Activated naive CD8-positive, alpha-beta T cell treated with anti-CD3 and anti-CD28 coated beads, Interleukin-2, amount 50 U/mL, for 16 hours (primary cell): Measurements from ENCODE around the gene ZSCAN12.
"Not testable (repeated sequence)": the region's sequence is repeated elsewhere in the genome, so short reads cannot be mapped to it uniquely, and the experiment has no call there.

Experiments used
- DNase-seq: peaks from one replicate; pipeline ENCODE4 v3.0.0-alpha.2; 2020; ENCODE audit warnings: low read depth, low spot score

The ZSCAN12 gene

DNA sequence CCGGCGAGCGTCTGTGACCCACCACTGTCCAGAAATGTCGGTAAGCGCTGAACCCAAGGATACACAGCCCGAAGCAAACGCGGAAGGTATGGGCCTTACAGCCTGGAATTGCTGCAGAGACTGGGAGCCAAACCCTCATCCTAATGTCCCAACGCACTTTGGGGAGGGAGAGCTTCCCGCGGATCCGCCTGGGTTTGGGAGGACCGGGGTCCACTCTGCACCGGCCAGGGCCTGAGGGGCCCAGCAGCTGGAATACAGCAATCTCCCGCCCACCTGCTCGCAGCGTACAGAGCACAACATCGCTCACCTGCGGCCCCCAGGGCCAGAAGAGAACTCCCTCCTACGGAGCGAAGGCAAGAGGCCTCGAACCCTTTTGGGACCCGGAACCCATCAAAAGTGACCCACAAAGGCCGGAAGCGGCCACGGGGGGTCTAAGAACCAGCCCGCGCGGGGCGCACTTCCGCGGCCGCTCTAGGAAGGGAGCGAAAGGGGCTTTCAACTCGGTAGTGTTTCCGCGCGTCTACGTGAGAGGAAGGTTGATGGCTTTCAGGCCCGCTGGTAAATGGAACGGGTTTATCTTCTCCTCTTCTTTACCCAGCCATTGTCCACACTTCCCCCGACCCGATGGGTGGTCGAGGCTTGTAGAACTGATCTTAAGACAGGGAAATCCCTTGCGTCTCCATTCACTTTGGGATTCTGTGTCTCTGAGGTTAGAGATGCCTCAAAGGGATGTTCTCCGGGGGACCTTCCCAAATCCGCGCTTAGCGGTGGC is at the start of gene ZSCAN12:
ZSCAN12 (minus strand) TSS at position 398 of the 772 bp plus-strand sequence. CDS start 1,342 bp downstream, outside the sequence.
- DNase-seq, result peak; percentile 68

DNA sequence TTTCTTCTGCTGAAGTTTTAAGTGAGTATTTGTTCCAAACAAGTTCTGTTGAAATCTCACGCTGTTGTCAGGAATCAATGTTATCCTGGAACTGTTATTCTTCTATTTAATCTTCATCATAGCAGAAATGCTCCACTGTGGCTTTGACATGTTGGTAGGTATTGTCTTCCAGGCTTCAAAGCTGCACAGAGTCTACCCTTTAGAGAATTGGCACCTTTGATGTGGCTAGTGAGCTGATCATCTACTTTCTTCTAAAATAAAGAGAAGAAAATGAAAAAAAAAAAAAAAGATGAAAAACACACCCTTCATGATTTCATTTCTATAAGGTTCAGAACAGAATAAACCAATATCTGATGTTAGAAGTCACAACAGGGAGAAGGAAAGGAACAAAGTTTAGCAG is 49.5 kb upstream of the ZSCAN12 start:
- no peak for DNase-seq

DNA sequence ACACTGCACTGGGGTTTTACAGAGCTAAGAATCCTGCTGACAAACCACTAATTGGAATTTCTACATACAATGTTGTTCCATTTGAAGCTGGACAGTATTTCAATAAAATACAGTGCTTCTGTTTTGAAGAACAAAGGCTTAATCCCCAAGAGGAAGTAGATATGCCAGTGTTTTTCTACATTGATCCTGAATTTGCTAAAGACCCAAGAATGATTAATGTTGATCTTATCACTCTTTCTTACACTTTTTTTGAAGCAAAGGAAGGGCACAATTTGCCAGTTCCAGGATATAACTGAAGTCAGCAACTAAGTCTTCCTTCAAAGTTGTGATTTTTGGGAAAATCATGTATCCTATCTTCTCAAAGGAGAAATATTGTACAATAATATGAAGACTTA is 48.0 kb upstream of the ZSCAN12 start:
- DNase-seq, result not testable (repeated sequence)

DNA sequence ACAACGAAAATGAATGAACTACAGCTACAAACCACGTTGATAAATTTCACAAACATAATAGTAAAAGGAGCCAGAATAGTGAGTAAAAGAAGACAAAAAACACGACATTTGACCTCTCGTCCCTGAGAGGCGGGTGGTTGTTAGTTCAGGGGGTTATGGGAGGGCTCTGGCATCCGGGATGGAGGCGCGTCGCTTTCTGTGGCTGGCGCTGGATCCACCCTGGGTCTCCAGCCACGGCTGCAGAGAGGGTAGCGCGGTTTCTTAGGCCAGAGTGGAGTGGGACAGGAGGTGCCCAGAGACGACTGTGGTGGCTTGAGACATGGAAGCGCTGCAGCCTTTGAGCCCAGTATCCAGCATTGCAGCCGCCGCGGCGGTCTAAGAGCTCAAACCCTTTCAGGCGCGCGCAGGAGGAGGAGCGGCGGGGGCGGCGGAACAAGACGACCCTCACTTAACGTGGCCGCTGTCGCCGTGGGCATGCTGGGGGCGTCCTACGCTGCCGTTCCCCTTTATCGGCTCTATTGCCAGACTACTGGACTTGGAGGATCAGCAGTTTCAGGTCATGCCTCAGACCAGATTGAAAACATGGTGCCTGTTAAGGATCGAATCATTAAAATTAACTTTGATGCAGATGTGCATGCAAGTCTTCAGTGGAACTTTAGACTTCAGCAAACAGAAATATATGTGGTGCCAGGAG is 47.4 kb upstream of the ZSCAN12 start:
- no peak for DNase-seq

DNA sequence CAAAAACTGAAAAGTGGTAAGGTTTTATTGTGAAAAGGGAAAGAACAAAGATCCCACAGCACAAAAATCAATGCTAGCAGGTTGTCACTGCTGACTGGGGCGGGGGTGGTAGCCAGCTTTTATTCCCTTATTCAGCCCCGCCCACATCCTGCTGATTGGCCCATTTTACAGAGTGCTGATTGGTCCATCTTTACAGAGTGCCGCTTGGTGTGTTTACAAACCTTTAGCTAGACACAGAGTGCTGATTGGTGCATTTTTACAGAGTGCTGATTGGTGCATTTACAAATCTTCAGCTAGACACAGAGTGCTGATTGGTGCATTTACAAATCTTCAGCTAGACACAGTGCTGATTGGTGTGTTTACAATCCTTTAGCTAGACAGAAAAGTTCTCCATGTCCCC is 45.2 kb upstream of the ZSCAN12 start:
- not testable (repeated sequence) for DNase-seq

DNA sequence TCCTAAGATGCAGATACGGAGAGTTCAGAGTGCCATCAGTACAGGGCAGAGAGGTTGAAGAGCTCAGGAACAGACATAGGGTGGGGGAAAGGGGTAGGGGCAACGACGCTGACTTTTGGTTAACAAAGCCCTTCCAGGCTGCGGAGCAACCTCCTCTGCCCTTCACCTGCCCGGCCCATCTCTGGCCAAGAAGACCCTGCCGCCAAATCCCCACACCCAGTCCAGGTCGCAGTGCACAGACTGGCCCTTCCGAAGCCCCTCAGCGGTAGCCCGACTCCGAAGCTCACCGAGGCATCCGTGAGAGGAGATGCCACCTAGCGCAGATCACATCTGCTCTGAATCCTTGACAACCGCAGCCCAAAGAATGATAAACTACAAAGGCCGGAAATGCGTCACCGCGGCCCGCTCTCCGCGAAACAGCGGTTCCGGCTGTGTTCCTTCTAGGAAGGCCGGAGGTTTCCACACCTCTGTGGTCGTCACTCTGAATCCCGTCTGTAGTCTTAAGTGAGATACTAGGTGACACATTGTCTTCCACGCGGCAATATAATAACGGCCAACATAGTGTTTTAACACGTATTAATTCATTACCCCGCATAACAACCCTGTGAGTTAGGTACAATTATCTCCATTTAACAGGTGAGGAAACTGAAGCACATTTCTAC is 43.7 kb upstream of the ZSCAN12 start, which contains the start of gene ZSCAN23:
ZSCAN23 (minus strand) TSS at position 380 of the 662 bp plus-strand sequence. CDS start 7,225 bp downstream, outside the sequence.
- peak; percentile 78 for DNase-seq

DNA sequence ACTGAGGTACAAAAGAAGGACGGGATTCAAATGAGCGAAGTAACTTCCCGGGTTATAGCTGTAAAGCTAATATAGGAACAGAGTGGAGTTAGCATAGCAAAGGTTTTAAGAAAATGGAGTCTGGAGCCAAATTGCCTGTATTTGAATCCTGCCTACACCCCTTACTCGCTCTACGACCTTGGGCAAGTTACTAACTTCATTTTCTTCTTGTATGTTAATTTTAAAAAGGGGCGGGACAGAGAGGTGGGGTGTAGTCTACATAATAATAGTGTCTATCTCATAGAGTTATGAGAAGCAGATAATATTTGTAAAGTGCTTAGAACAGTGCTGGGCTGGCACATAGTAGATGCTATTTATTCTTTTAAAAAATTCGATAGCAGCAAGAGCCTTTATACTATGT is 43.0 kb upstream of the ZSCAN12 start:
- DNase-seq, result no peak

DNA sequence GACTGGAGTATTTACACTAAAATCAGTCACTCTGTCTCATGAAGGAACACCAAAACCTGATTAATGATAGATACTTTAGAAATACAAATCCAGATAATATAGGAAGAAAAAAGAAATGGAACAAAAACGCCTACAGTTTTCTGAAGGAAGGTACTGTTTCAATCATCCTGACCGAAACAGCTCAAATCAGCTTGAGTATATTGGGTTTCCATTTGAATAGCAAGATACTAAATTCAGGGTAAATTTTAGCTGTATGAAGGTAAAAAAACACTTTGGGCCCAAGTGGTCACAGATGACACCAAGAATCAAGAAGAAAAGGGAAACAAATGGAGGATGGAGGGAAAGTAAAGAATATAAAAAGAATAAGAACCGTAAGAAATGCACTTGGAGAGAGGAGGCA is 36.9 kb upstream of the ZSCAN12 start:
- no peak for DNase-seq

DNA sequence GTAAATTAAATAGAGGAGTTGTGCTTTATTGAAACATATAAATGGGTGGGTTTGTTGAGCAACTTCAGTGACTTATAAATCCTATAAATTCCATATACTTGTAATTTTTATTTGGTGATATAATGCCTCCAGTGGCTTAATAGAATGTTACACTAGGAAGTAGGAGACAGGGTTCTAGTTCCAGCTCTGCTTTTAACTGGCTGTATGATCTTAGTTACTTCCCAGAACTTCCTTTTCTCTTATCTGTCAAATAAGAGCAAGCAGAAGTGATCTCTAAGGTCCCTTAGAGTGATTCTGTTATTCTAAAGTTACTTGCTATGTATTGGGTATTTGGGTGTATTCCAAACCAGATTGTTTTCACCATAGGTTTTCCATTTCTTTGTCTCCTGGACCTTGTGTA is 33.6 kb upstream of the ZSCAN12 start:
- DNase-seq, result no peak

DNA sequence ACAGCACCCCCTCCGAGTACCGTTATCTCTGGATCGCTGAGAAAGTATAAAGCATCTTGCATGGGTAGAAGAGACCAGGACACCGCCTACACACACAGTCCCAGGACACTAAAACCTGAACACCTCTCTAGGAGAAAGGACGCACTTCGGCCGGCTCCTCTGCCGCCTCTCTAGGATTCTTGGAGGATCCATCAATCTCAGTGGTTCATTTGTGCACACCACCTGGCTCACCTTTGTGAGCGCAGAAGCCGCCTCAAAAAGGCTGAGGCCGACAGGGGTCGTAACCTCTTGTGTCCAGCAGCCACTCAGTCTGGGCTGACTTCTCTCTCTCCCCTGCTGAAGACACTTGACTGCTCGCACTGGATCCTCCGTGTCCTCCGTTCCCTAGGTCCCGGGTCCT is 30.2 kb upstream of the ZSCAN12 start:
- DNase-seq, result no peak

DNA sequence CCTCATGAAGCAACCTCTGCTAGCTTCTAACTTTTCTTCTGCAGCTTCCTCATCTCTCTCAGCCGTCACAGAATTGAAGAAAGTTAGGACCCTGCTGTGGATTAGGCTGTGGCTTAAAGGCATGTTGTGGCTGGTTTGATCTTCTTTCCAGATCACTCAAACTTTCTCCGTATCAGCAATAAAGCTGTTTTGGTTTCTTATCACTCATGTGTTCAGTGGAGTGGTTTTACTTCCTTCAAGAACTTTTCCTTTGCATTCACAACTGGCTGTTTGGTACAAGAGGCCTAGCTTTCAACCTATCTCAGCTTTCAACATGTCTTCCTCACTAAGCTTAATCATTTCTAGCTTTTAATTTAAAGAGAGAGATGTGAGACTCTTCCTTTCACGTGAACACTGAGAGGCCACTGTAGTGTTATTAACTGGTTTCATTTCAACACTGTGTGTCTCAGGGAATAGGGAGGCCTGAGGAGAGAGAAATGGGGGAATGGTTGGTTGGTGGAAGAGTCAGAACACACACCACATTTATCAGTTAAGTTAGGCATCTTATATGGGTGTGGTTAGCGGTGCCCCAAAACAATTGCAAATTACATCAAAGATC is 26.5 kb upstream of the ZSCAN12 start:
- no peak for DNase-seq

DNA sequence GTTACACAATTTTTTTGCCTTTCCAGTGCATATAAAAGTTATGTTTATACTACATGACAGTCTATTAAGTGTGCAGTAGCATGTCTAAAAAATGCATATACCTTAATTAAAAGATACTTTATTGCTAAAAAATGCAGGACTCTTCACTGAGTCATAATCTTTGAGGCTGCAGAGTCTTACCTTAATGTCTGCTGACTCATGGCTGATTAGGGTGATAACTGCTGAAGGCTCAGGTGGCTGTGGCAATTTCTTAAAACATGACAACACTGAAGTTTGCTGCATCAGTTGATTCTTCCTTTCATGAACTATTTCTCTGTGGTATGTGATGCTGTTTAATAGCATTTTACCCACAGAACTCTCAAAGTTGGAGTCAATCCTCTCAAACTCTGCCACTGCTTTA is 24.6 kb upstream of the ZSCAN12 start:
- no peak for DNase-seq

DNA sequence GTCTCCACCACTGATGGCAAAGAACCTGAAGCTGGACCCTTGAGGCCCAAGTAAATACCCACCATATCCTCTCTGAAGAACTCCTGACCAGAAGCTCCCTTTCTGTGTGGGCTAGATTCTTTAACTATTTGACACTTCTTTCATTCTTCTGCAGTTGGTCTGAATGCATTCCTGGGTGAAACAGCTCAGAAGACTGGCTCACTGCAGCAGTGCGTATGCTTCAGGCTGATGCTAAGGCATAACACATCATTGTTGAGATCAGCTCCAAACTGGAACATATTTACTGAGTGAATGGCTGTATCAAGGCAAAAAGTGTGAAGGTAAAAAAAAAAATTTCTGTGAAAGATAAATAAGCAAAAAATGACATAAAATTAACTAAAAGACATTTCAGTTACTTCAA is 24.0 kb upstream of the ZSCAN12 start:
- no peak for DNase-seq

DNA sequence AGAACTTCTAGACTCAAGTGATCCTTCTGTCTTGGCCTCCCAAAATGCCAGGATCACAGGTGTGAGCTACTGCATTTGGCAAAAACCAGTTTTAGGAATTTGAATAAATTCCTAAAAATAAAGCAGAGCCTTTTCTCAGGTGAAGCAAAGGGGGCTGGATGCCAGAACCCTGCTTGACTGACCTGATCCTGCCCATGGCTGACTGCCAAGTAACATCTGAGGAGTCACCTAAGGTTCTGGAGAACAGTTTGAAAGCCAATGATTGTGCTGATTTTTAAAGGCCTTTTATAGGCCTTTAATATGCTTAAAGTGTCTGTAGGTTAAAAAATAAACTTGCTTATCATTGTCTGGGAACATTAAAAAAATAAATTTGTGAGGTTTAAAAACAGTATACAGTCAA is 14.1 kb upstream of the ZSCAN12 start:
- DNase-seq, result no peak

DNA sequence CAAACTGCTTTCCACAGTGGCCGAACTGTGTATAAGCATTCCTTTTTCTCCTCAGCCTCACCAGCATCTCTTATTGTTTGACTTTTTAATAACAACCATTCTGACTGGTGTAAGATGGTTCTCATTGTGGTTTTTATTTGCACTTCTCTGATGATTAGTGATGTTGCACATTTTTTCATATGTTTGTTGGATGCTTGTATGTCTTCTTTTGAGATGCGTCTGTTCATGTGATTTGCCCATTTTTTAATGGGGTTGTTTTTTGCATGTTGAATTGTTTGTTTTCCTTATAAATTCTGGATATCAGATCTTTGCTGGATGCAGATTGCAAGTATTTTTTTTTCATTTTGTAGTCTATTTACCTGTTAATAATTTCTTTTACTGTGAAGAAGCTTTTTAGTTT is 11.2 kb upstream of the ZSCAN12 start:
- no peak for DNase-seq

DNA sequence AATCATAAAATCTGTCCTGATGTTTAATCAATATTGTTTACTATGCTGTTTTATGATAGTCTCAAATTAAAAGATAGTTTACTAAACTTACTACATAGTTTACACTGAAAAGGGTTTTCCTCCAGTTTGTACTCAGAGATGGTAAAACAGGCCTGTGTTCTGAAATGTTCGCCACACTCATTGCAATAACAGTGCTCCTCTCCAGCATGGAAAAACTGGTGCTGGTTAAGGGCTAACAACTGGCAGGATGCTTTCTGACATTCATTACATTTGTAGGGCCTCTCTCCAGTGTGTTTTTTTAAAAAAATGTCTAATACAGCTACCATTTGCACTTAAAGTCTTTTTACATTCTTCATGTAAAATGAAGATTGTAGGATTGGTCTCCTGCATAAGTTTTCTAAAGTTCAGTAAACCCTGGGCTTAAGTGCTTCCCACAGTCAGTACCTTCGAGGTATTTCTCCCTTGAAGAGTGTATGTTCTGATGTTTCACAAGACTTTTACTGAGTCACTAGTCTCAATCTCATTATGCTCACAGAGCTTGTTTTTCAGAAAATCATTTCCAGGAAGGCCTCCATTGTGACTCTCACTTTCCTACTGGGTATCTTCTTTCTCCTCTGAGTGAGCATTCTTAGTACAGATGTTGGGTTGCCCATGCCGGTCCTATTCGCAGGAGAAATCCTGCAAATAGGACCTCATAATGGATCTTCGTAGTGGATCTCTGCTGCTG is 8.7 kb upstream of the ZSCAN12 start:
- DNase-seq, result no peak

DNA sequence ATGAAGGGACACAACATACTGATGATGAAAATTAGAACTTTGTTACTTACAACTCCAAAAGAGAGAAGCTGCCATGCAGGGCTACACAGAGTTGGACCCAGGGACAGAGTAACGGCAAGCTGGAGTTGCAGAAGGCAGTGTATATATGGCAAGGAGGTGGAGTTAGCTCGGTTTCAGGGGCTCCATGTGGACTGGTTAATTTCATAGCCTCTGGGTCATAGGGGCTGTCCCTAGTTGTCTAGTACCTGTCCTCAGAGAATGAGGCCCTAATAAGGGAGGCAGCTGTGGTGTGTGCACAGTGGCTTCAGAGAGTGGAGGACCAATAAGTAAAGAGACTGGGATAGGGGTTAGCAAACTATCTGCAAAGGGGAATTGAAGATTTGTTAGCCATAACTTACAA is 7.9 kb upstream of the ZSCAN12 start:
- DNase-seq, result no peak

DNA sequence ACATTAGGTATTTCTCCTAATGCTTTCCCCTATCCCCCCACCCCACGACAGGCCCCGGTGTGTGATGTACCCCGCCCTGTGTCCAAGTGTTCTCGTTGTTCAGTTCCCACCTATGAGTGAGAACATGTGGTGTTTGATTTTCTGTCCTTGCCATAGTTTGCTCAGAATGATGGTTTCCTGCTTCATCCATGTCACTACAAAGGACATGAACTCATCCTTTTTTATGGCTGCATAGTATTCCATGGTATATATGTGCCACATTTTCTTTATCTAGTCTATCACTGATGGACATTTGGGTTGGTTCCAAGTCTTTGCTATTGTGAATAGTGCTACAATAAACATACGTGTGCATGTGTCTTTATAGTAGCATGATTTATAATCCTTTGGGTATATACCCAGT is 4.4 kb upstream of the ZSCAN12 start:
- DNase-seq, result not testable (repeated sequence)

DNA sequence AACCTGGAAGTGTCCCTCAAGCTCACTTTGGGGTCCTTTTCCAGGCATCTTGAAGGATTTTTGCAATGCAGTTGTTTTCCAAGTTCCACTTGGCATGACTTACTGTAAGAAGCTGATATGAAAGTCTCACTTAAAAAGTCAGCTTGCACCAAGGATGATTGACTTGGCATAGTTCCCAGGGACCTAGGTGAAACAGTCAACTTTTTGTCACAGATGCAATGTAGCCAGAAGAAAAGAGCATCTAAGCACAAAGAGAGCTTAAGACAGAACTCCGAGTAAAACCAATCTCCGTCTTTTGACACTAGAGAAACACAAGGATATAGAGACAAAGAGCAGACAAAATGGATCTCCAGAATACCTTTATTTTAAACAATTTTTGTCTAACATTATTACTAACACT is 2.6 kb upstream of the ZSCAN12 start:
- no peak for DNase-seq

DNA sequence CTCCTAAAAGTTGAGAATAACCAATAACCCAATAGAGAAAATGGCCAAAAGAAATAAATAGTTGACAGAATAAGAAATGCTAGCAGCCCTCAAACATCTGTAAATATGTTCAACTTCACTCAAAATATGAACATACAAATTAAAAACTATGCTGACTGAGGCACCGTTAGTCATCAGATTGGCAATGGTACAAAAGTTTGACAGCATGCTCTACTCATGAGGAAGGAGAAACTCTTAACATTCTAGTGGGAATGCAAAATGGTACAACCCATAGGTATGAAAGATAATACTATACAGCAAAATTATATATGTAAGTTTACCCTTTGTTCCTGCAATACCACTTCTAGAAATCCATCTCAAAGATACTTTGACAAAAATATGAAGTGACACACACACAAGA is 1.6 kb upstream of the ZSCAN12 start:
- DNase-seq, result no peak

DNA sequence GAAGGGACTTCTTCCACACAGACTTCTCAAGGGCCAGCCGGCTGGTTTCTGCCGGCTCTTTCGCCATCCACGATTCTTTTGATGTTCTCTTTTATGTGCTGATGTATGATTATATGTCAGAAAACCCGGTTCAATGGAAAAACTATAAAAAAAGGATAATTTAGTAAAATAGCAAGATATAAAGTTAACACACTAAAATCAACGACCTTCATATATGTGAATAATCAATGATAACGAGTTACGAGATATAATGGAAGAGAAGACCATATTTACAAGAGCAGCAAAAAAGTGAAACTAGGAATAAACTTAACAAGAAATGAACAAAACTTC is 540 bp upstream of the ZSCAN12 start:
- no peak for DNase-seq

DNA sequence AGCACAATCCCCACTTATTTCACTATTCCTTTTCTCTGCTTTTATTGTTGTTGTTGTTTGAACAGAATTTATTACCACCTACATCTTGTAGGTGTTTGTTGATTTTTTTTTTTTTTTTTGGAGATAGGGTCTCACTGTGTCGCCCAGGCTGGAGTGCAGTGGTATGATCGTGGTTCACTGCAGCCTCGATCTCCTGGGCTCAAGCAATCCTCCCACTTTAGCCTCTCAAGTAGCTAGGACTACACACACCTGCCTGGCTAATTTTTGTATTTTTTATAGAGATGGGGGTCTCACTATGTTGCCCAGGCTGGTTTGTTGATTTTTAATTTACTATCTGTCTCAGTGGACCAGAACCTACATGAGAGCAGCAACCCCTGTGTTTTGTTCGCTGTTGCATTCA is 3.6 kb downstream of the ZSCAN12 start:
- DNase-seq, result no peak
